Activated T-helper 17 cell treated with anti-CD3 and anti-CD28 coated beads, Interleukin-2, amount 50 U/mL, for 72 hours (primary cell): ENCODE data around the gene GRAP2. TPM values are rescaled to one million over a fixed set of nuclear protein-coding genes. Genes with fewer than 3 reads are reported as not detected.

ENCODE experiments used
- ATAC-seq: fragments of 150-1000 bp; cut with Tn5 transposase; replicated peaks from 2 replicates; pipeline ENCODE4 v1.10.0; 2021; ENCODE audit warnings: mild to moderate bottlenecking, moderate library complexity
- H3K27ac Mint-ChIP-seq: one replicate; pipeline ENCODE4 v1.8.0; 2022; ENCODE audit warnings: mixed read lengths
- H3K27me3 Mint-ChIP-seq: one replicate; pipeline ENCODE4 v1.8.0; 2022; ENCODE audit warnings: mixed read lengths
- H3K36me3 Mint-ChIP-seq: one replicate; pipeline ENCODE4 v1.8.0; 2022; ENCODE audit warnings: low read depth, mild to moderate bottlenecking, mixed read lengths
- H3K4me1 Mint-ChIP-seq: one replicate; pipeline ENCODE4 v1.8.0; 2022; ENCODE audit warnings: mixed read lengths
- H3K4me3 Mint-ChIP-seq: one replicate; pipeline ENCODE4 v1.8.0; 2022; ENCODE audit warnings: mild to moderate bottlenecking, mixed read lengths
- H3K9me3 Mint-ChIP-seq: one replicate; pipeline ENCODE4 v1.8.0; 2022; ENCODE audit warnings: mixed read lengths
- total RNA-seq, 2 donors: library from RNA; stranded (reverse); gene quantifications; one replicate each; pipeline ENCODE4 v1.2.3, GENCODE V29; 2022

The GRAP2 gene
- total RNA-seq, 2 donors from 2014 or later, result 50.7 to 94.2 TPM

DNA sequence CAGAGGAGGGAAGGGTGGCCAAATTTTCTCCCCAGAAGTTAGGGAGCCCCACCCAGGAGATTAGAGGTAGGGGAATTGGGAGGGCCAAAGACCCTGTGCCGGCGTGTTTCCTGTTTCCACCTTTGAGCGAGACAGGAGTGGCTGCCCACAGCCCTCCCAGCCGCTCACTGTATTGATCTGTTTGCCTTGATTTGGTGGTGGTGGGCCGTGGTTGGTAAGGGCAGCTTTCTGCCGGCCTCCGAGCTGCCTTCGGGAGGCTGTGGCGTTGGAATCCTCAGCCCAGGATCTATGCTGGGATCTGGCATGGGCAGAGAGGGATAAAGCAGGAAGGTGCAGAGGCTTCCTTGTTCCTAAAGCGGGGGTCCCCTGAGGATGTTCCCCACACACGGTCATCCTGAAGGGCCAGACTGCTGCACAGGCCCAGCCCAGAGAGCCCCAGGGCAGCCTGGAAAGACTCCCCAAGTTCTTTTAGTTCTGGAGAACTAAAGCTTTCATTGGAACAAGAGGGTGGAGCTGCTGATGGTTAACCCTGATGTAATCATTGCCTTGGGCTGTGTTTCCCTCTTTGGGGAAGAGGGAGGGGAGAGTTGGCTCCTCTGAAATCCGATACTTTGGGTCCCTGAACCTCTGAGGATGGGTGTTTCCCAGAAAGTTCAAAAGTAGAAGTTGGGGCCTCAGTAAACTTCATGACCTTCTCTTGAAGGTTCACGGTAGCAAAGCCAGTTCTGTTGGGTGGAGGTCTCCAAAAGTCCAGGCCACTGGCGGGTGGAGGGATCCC is 101.1 kb downstream of the GRAP2 start:
- Mint-ChIP-seq H3K4me3 (no peak overlapping the region), H3K36me3 (no peaks in the 10 kb centered on the region), H3K9me3 (no peaks in the 10 kb centered on the region), H3K4me1 (no peaks in the 10 kb centered on the region), H3K27ac (no peak overlapping the region), H3K27me3 (peaks cover 3% of the 10 kb centered on the region)
- no peak for ATAC-seq

DNA sequence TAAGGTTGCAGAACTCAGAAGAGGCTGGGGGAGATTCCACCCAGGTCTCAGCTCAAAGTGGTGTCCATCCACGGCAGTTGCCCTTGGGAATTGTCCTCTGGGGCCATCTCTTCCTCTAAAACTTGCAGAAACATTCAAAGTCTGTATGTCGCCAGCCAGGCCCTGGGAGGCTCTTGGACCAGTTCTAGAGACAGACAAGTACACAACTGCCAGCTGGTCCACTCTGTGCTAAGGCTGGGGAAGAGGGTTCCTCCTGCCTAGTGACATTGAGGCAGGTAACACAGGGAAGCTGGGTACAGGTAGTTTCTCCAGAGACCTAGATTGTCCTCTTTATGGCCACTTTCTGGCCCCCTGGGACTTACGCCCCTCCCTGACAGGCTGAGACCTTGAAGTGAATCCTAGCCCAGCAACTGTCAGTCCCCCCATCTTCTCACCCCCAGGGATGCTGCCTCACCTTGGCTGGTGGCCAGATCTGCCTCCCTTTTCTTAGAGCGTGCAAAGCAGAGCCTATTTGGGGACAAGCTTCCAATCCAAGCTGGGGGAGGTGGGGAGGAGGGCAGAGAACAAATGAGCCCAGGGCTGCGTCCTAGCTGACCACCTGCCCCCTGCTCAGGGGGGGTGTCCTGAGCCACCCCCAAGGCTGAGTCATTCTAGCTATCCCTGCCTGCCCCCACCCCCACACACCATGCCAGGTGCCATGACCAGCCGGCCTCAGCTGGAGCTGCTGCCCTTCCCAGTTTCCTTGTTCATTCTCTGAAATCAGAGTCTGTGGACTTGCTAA is 102.2 kb downstream of the GRAP2 start:
- Mint-ChIP-seq H3K27me3 (peaks cover 6% of the 10 kb centered on the region), H3K4me3 (no peak overlapping the region), H3K27ac (no peak overlapping the region), H3K4me1 (no peaks in the 10 kb centered on the region), H3K9me3 (no peaks in the 10 kb centered on the region), H3K36me3 (no peaks in the 10 kb centered on the region)
- ATAC-seq, result no peak

DNA sequence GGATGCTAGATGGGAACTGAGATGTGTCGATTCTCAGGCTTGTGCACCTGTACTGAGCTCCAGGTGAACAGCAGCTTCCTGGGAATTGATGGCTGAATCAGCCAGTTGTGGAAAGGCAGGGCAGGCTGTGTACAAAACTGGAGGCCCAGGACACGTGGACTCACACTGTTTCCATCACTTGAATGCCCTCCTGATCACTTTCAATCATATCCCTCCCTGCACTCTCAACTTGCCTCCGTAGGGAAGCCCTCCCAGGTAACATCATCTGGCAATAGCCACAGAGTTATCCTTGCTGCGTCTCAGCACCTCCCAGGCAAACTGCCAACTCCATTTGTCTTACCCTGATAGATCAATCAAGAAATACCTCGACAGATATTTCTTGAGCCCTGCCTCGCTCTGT is 104.0 kb downstream of the GRAP2 start:
- Mint-ChIP-seq H3K27ac (no peak overlapping the region), H3K4me3 (no peak overlapping the region), H3K27me3 (peaks cover 20% of the 10 kb centered on the region), H3K36me3 (no peaks in the 10 kb centered on the region), H3K9me3 (no peaks in the 10 kb centered on the region), H3K4me1 (peaks cover 6% of the 10 kb centered on the region)
- ATAC-seq, result no peak

DNA sequence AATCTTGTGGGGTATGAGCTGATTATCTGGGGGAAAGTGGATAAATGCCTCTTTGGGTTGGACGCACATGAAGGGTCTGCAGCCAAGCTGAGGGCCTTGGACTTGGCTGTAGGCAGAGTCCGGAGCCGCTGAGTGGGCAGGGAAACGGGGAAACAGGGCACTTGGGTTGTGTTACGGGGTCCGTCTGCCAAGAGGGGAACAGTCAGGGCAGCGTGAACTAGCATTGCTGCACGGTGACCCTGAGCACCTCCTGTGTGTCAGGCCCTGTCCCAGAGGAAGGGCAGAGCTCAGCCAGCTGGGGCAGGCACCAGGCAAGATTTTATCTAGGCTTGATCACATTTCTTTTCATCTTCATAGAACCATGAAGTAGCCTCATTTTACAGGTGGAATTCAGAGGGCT is 105.8 kb downstream of the GRAP2 start:
- no peaks in the 10 kb centered on the region for H3K9me3 Mint-ChIP-seq
- H3K27ac Mint-ChIP-seq, result no peak overlapping the region
- ATAC-seq, result no peak

DNA sequence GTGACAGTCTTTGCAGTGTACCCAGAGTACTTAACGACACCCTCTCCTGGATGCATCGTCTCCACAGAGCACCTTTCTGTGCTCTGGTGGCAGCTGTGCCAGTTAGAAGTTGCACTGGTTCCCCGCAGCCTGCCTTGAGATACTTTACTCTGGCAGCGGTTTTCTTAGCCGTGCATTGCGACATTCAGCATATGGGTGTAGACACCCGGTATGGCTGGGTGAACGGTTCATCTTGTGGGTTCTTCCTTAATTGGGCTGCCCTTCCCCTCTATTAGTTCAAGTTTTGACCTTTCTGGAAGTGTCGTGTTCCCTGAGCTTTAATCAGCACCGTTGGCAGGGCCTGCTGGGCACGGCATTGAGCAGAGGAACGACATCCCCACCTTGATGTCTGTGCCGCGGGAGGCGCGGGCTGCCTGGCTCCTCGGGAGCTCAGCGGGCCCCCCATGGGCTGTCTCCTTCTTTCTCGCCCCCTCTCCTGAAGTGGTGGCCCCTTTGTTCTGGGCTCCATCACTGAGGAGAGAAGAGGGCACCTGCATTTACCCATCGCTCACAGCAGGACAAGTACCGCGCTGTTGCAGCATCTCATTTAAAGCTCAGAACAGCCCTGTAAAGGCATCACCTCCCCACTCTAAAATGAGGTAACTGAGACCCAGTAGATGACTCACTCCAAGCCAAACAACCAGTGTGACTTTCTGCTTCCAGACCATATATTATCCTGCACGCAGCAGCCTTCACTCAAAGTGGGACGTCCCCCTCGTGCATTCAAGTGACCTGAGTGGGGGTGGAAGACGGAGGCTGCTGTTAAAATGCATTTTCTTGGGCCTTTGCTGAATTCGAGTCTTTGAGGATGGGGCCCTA is 107.2 kb downstream of the GRAP2 start:
- no peak overlapping the region for H3K27ac Mint-ChIP-seq
- peaks cover 21% of the 10 kb centered on the region for H3K27me3 Mint-ChIP-seq
- peak; percentile 51 for ATAC-seq
- H3K36me3 Mint-ChIP-seq, result no peaks in the 10 kb centered on the region
- H3K9me3 Mint-ChIP-seq, result no peaks in the 10 kb centered on the region
- H3K4me3 Mint-ChIP-seq, result no peak overlapping the region
- peaks cover 10% of the 10 kb centered on the region for H3K4me1 Mint-ChIP-seq

More for the DNA sequence above, 105.8 kb downstream of the GRAP2 start:
- Mint-ChIP-seq H3K36me3 (no peaks in the 10 kb centered on the region), H3K4me1 (peaks cover 10% of the 10 kb centered on the region), H3K27me3 (peaks cover 20% of the 10 kb centered on the region), H3K4me3 (no peak overlapping the region)

DNA sequence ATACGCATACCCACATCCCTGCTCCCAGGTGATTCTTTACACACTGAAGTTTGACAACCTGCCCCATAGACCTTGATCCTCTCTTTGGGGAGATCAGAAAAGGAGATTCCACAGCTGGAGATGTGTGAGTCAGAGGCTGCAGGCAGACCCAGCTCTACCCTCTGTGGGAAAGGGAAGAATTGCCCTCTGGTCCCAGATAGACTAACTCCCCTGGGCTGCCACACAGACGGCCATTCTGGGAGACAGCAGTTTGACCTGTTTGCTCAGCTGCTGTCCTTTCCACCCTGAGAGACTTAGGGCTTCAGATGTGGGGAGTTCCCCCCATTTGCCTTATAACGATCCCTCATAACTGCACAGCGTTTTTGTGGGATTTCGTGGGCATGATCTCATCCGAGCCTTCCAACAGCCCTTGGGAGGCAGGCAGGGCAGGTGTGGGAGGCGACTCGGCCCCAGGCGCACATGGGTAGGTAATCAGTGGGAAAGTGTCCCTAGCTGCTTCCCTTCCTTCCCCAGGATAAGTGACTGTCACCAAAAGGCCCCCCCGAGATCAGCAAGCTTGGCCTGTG is 107.9 kb downstream of the GRAP2 start:
- Mint-ChIP-seq H3K27ac (no peak overlapping the region), H3K9me3 (no peaks in the 10 kb centered on the region), H3K27me3 (peaks cover 24% of the 10 kb centered on the region), H3K4me1 (peaks cover 10% of the 10 kb centered on the region), H3K36me3 (no peaks in the 10 kb centered on the region), H3K4me3 (peak overlapping the region; percentile 58)
- ATAC-seq, result no peak

DNA sequence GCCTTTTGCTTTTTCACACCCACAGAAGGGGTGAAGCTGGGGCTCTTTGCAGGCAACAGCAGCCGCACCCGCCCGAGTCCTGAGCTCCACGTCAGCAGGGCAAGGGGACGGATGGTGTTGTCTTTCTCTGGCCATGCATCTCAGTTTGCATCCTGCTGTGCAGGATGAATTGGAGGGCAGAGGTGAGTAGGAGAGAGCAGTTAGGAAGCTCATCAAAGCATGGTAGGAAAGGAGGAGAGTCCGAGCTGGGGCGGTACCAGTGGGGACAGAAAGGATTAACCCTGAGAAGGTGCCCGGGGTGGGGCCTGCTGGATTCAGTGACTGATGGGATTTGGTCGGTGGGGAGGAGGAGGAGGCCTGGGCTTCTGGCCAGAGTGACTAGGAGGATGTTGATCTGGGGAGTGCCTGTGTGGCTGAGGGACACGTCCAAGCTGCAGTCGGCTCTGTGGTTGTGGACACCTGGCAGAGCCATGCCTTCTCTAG is 108.4 kb downstream of the GRAP2 start:
- peak overlapping the region; percentile 58 for H3K4me3 Mint-ChIP-seq
- peak overlapping the region; percentile 58 for H3K27ac Mint-ChIP-seq
- no peak for ATAC-seq
- no peaks in the 10 kb centered on the region for H3K36me3 Mint-ChIP-seq
- H3K4me1 Mint-ChIP-seq, result peaks cover 10% of the 10 kb centered on the region
- H3K27me3 Mint-ChIP-seq, result peaks cover 24% of the 10 kb centered on the region
- no peaks in the 10 kb centered on the region for H3K9me3 Mint-ChIP-seq

DNA sequence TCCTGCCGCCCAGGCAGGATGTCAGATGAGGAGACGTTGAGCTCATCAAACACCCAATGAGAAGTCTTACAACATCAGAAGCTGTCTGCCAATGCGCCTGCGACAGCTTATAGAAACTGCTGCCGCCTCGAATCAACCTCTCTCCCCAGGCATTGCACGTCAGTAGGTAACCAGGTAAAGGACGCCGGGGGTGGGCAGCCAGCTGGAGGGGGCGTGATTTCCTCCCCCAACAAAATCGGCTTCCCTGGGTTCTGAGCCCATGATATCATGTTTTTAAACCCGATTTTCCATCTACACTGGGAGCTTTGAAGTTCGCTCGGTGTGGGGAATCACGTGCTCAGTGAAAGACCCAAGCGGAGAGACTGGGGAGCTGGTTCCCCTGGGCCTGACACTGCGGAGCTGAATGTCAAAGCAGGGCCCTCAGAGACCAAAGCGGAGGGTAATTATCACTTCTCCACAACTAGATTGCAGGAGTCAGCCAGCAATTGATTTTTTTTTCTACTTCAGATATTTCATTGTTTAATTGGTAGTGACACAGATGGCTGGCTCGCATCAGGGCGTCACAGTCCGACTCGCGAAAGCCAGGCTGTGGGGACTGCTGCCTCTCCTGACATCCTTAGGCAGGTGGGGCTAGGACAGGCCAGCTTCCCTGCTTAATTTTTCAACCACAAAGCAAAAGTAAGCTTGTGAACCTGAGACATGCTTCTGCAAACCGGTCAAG is 109.2 kb downstream of the GRAP2 start:
- Mint-ChIP-seq H3K27me3 (peaks cover 27% of the 10 kb centered on the region), H3K27ac (peak overlapping the region; percentile 58), H3K4me1 (peaks cover 10% of the 10 kb centered on the region), H3K36me3 (no peaks in the 10 kb centered on the region), H3K4me3 (peak overlapping the region; percentile 58), H3K9me3 (no peaks in the 10 kb centered on the region)
- peak; percentile 69 for ATAC-seq

DNA sequence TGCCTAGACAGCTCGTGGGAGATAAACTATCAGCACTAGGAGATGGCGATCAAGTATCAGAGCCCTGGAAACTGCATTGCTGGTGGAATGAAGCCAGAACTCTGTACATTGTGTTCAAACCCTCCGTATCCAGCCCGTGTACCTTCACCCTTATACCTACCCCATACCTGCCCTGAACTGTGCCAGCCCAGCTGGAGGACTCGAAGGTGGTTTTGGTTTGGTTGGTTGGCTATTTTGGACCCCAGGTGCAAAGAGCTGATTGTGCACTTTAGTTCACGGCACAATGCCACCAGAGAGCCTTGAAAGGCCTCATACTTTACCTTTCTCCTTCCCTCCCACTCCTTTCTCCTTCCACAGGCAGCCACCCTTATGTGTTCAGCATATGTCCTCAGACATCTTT is 109.9 kb downstream of the GRAP2 start:
- peaks cover 27% of the 10 kb centered on the region for H3K27me3 Mint-ChIP-seq
- no peak overlapping the region for H3K27ac Mint-ChIP-seq

DNA sequence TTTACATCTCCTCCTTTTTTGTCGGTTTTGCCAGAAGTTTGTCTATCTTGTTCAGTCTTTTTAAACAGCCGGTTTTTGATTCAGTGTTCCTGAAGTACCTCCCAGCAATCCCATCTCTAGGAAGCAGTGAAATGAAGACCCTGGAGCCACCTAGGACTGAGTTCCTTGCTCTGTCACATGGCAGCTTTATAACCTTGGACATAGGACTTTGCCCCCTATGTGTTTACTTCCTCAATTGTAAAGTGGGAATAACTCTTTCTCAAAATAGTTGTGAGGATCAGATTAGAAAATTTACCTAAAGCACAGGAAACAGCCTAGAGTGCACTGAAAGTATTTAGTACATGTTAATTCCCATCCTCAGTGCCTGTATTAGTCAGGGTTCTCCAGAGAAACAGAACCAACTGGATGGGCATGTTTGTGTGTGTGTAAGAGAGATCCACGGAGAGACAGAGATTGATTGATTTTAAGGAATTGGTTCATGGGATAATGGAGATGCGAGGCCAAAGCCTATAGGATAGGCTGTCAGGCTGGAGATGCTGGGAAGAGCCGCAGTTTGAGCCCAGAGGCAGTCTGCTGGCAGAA is 113.9 kb downstream of the GRAP2 start:
- ATAC-seq, result no peak
- no peaks in the 10 kb centered on the region for H3K9me3 Mint-ChIP-seq
- H3K27me3 Mint-ChIP-seq, result peaks cover 8% of the 10 kb centered on the region
- H3K36me3 Mint-ChIP-seq, result no peaks in the 10 kb centered on the region
- H3K27ac Mint-ChIP-seq, result no peak overlapping the region
- peaks cover 4% of the 10 kb centered on the region for H3K4me1 Mint-ChIP-seq
- H3K4me3 Mint-ChIP-seq, result no peak overlapping the region

More for the DNA sequence above, 109.9 kb downstream of the GRAP2 start:
- H3K36me3 Mint-ChIP-seq, result no peaks in the 10 kb centered on the region
- H3K9me3 Mint-ChIP-seq, result no peaks in the 10 kb centered on the region
- H3K4me3 Mint-ChIP-seq, result peak overlapping the region; percentile 58
- ATAC-seq, result no peak
- peaks cover 10% of the 10 kb centered on the region for H3K4me1 Mint-ChIP-seq

DNA sequence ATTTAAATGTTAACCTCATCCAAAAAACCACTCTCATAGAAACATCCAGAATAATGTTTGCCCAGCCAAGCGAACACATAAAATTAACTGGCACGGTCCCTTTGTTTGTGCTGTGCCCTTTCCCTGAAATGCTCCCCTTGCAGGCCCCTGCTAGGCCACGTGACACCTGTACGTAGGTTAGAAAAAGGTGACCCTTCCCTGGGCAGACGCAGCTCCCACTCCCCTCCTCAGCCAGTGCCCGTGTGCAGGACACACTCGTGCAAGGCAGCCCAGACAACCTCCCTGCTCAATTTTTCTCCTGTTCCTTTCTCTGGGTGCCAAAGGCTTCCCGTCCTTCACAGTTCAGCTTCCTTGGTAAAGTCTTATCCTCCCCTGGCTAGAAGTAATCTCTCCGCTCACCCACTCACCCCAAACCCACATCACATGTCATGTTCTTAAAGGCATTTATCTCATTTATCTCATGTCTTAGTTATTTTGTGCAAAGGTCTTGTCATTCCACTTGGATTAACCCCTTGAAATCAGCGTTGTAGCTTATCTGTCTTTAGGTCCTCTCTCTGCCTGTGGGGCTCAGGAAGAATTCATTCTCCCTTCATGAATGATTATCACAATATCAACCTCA is 114.6 kb downstream of the GRAP2 start:
- ATAC-seq, result no peak
- no peaks in the 10 kb centered on the region for H3K36me3 Mint-ChIP-seq
- H3K4me3 Mint-ChIP-seq, result no peak overlapping the region
- no peaks in the 10 kb centered on the region for H3K4me1 Mint-ChIP-seq
- peaks cover 8% of the 10 kb centered on the region for H3K27me3 Mint-ChIP-seq
- no peaks in the 10 kb centered on the region for H3K9me3 Mint-ChIP-seq
- H3K27ac Mint-ChIP-seq, result no peak overlapping the region

DNA sequence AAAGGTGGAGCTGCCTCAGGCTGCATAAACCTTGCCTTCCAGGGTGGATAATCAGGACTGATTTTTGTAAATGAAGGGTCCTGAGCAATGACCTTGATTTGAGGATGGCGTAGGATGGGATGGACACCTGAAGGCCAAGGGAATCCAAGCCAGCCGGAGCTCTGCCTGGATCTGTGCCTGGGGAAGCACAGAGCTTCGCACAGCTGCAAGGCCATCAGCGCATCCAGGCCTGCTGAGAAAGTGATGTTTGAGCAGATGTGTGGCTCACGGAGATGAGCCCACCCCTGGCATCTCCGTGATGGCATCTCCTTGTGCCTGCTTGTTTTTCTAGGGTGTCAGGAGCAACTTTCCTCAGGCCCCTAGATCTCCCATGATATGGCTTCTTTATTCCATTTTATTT is 117.2 kb downstream of the GRAP2 start:
- Mint-ChIP-seq H3K4me3 (no peak overlapping the region), H3K27me3 (peaks cover 6% of the 10 kb centered on the region), H3K36me3 (no peaks in the 10 kb centered on the region), H3K4me1 (no peaks in the 10 kb centered on the region), H3K9me3 (no peaks in the 10 kb centered on the region), H3K27ac (no peak overlapping the region)
- ATAC-seq, result no peak

DNA sequence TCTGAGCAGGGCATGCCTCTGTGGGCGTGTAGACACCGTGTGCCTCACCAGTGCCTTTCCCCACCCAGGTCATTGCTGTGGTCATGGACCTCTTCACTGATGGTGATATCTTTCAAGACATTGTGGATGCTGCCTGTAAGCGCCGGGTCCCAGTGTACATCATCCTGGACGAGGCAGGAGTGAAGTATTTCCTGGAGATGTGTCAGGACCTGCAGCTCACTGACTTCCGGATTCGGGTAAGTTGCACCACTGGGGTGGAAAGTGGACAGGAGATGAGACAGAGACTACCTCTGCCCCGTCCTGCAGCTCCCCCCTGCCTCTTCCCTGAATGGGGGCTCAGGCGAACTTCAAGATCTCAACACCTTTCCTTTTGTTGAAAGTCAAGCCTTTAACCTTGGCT is 118.2 kb downstream of the GRAP2 start:
- H3K9me3 Mint-ChIP-seq, result no peaks in the 10 kb centered on the region
- no peak overlapping the region for H3K4me3 Mint-ChIP-seq
- H3K27me3 Mint-ChIP-seq, result peaks cover 3% of the 10 kb centered on the region
- H3K27ac Mint-ChIP-seq, result no peak overlapping the region
- no peaks in the 10 kb centered on the region for H3K36me3 Mint-ChIP-seq
- no peaks in the 10 kb centered on the region for H3K4me1 Mint-ChIP-seq
- no peak for ATAC-seq
